Putamen (tissue), 1 donor: Measurements from ENCODE around the gene SAPCD2.

ENCODE experiments used
- DNase-seq: peaks from one replicate; pipeline ENCODE4 v3.0.0-alpha.2; 2016; ENCODE audit warnings: low spot score

The SAPCD2 gene

GRCh38 chr9:137080260-137081122 lies 10.1 kb upstream of the SAPCD2 start:
- DNase-seq, result no peak

- DNase-seq, result no peak
These were observed 9.0 kb upstream of the SAPCD2 start for GRCh38 chr9:137079401-137079787.

GRCh38 chr9:137078701-137079400 lies 8.5 kb upstream of the SAPCD2 start:
- no peak for DNase-seq

GRCh38 chr9:137077758-137078693 lies 7.7 kb upstream of the SAPCD2 start:
- DNase-seq, result no peak

GRCh38 chr9:137077010-137077747 lies 6.8 kb upstream of the SAPCD2 start, which contains the start of gene UAP1L1:
TSS of gene UAP1L1 (plus strand) at chr9:137077517. CDS start at chr9:137077533, 16 bp downstream.
- peak; percentile 82 for DNase-seq

GRCh38 chr9:137076636-137077009 lies 6.3 kb upstream of the SAPCD2 start:
- DNase-seq, result no peak

- DNase-seq, result no peak
These were observed 5.0 kb upstream of the SAPCD2 start for GRCh38 chr9:137075275-137075775.

- DNase-seq, result no peak
These were observed 4.4 kb upstream of the SAPCD2 start for GRCh38 chr9:137074657-137075274.

- no peak for DNase-seq
These were observed 3.6 kb upstream of the SAPCD2 start for GRCh38 chr9:137073992-137074399.

- DNase-seq, result no peak
These were observed 925 bp upstream of the SAPCD2 start for GRCh38 chr9:137071282-137071681.

- DNase-seq, result peak; percentile 93
These were observed 534 bp upstream of the SAPCD2 start for GRCh38 chr9:137070906-137071275.

GRCh38 chr9:137069508-137070091 lies 757 bp downstream of the SAPCD2 start:
- no peak for DNase-seq

- no peak for DNase-seq
These were observed 1.5 kb downstream of the SAPCD2 start for GRCh38 chr9:137068539-137069507.

- DNase-seq, result peak; percentile 77
These were observed 2.4 kb downstream of the SAPCD2 start for GRCh38 chr9:137067860-137068538.

- no peak for DNase-seq
These were observed 4.1 kb downstream of the SAPCD2 start for GRCh38 chr9:137066096-137066861.

GRCh38 chr9:137065336-137065967 lies 4.9 kb downstream of the SAPCD2 start:
- no peak for DNase-seq

- no peak for DNase-seq
These were observed 5.5 kb downstream of the SAPCD2 start for GRCh38 chr9:137064880-137065164.
